HG02981 (cell line): ENCODE measurements around the gene PHYHD1.
A peak's percentile ranks its signal among the peaks of the same experiment; 100 is the strongest.

Experiments used
- ATAC-seq: cut with Tn5 transposase; IDR thresholded peaks from one replicate; pipeline ENCODE4 v1.9.1; 2021; ENCODE audit warnings: mild to moderate bottlenecking, moderate library complexity; ENCODE audit not compliant: unreplicated experiment

PHYHD1 gene

GRCh38 chr9:128899566-128900322, 21.0 kb upstream of the PHYHD1 start:
- no peak for ATAC-seq

- ATAC-seq = no peak
These were observed 19.4 kb upstream of the PHYHD1 start for GRCh38 chr9:128901379-128901778.

- no peak for ATAC-seq
These were observed 19.0 kb upstream of the PHYHD1 start for GRCh38 chr9:128901822-128902221.

GRCh38 chr9:128902351-128903078, 18.3 kb upstream of the PHYHD1 start:
- ATAC-seq = peak; percentile 77

- ATAC-seq = no peak
These were observed 17.7 kb upstream of the PHYHD1 start for GRCh38 chr9:128903079-128903461.

GRCh38 chr9:128903871-128904620, 16.7 kb upstream of the PHYHD1 start:
- no peak for ATAC-seq

GRCh38 chr9:128905964-128906363, 14.8 kb upstream of the PHYHD1 start:
- ATAC-seq = no peak

- no peak for ATAC-seq
These were observed 14.0 kb upstream of the PHYHD1 start for GRCh38 chr9:128906741-128907140.

- no peak for ATAC-seq
These were observed 12.4 kb upstream of the PHYHD1 start for GRCh38 chr9:128908372-128908771.

GRCh38 chr9:128909859-128910258, 10.9 kb upstream of the PHYHD1 start:
- ATAC-seq = no peak

GRCh38 chr9:128910906-128911305, 9.9 kb upstream of the PHYHD1 start:
- ATAC-seq = no peak

- ATAC-seq = no peak
These were observed 9.2 kb upstream of the PHYHD1 start for GRCh38 chr9:128911529-128912035.

GRCh38 chr9:128912270-128912853, 8.4 kb upstream of the PHYHD1 start:
- no peak for ATAC-seq

- ATAC-seq = no peak
These were observed 7.5 kb upstream of the PHYHD1 start for GRCh38 chr9:128913048-128913900.

GRCh38 chr9:128913995-128914772, 6.6 kb upstream of the PHYHD1 start:
- no peak for ATAC-seq

GRCh38 chr9:128916204-128916603, 4.6 kb upstream of the PHYHD1 start:
- no peak for ATAC-seq

- no peak for ATAC-seq
These were observed 4.0 kb upstream of the PHYHD1 start for GRCh38 chr9:128916745-128917144.

- no peak for ATAC-seq
These were observed 3.5 kb upstream of the PHYHD1 start for GRCh38 chr9:128917151-128917849.

GRCh38 chr9:128918921-128919320, 1.9 kb upstream of the PHYHD1 start:
- no peak for ATAC-seq
